AG04450 (cell line): Measurements from ENCODE around the gene TSPAN33. TPM values are rescaled to one million over a fixed set of nuclear protein-coding genes. Genes with fewer than 3 reads are reported as not detected.

ENCODE experiments used
- CTCF ChIA-PET: fragments of 300-600, 350-600 bp; formaldehyde crosslinking; extraction: SDS; loops from one replicate; lab custom pipeline; 2022; ENCODE audit warnings: antibody characterized with exemption, inconsistent platforms; lab: Charles Lee
- POLR2A ChIA-PET: fragments of 350-600 bp; formaldehyde crosslinking; extraction: SDS; loops from one replicate; lab custom pipeline; 2021; ENCODE audit warnings: antibody characterized with exemption, inconsistent platforms; lab: Yijun Ruan, JAX
- DNase-seq: peaks from one replicate; pipeline ENCODE4 v3.0.0-alpha.2; 2011; ENCODE audit warnings: low read depth, low spot score
- H3K27ac ChIP-seq: one replicate; pipeline ENCODE4 v1.5.1; 2012; ENCODE audit warnings: low read depth, low read length, control low read depth
- H3K27me3 ChIP-seq: one replicate; pipeline ENCODE4 v1.6.0; 2012; ENCODE audit warnings: low read length; ENCODE audit not compliant: control insufficient read depth, insufficient read depth
- H3K4me3 ChIP-seq: 2 replicates; pipeline ENCODE4 v1.5.1; 2011; ENCODE audit warnings: mild to moderate bottlenecking, low read depth, low read length, control low read depth
- H3K9me3 ChIP-seq: 2 replicates; pipeline ENCODE4 v1.5.1; 2012; ENCODE audit warnings: low read length; ENCODE audit not compliant: control insufficient read depth, insufficient read depth
- CTCF ChIP-seq: IDR thresholded peaks from 2 replicates; pipeline ENCODE4 v1.5.1; 2011; ENCODE audit warnings: low read depth, low read length, control low read depth, inconsistent platforms
- polyA minus RNA-seq: library from RNA; depleted of rRNA, polyadenylated mRNA; stranded (reverse); fragments of >200 nt; gene quantifications from 2 replicates; pipeline ENCODE4 v1.2.3, GENCODE V29; 2011; rRNA and poly(A)+ RNA removed
- polyA plus RNA-seq: library from polyadenylated mRNA; depleted of rRNA; stranded (reverse); fragments of >200 nt; gene quantifications from 2 replicates; pipeline ENCODE4 v1.2.3, GENCODE V29; 2011; rRNA removed

Gene TSPAN33
- polyA plus RNA-seq = 0.73 and 0.88 TPM in 2 replicates
- polyA minus RNA-seq = 0.69 and 1.1 TPM in 2 replicates

GRCh38 chr7:129144095-129144833 is at the start of gene TSPAN33:
Gene TSPAN33 (plus strand): TSS chr7:129144707. CDS start chr7:129144981, 274 bp downstream.
- CTCF ChIA-PET = interaction anchor here (1.7 kb wide), 1 partner anchor 20 kb away, joined by 8 read pairs; no protein-coding TSS in a partner anchor
- Histone ChIP-seq H3K9me3 (no peaks in the 10 kb centered on the region; the same call in 1 of the 2 replicates), H3K27ac (no peak within 1 kb of the TSS), H3K4me3 (peak within 1 kb of the TSS; percentile 57), H3K27me3 (peaks cover 52% of the 10 kb centered on the region)
- no peak for DNase-seq
- POLR2A ChIA-PET = interaction anchor here (0.6 kb wide), 1 partner anchor 62 kb away, joined by 7 read pairs; no protein-coding TSS in a partner anchor
- no peak for TF ChIP-seq CTCF

- CTCF ChIA-PET = no interaction called here
- no peak for TF ChIP-seq CTCF
- POLR2A ChIA-PET = interaction anchor here (0.6 kb wide), 1 partner anchor 136 kb away, joined by 4 read pairs; no protein-coding TSS in a partner anchor
Measured at GRCh38 chr7:129095258-129095657, 49.2 kb upstream of the TSPAN33 start.

GRCh38 chr7:129098409-129099084 is 46.0 kb upstream of the TSPAN33 start:
- CTCF ChIA-PET = interaction anchor here (1.4 kb wide), 1 partner anchor 65 kb away, joined by 4 read pairs; no protein-coding TSS in a partner anchor

More at GRCh38 chr7:129095258-129095657, 49.2 kb upstream of the TSPAN33 start:
- DNase-seq = no peak
- H3K27me3 ChIP-seq = peaks cover 10% of the 10 kb centered on the region
- no peak overlapping the region for H3K4me3 ChIP-seq
- H3K27ac ChIP-seq = no peak overlapping the region
- no peaks in the 10 kb centered on the region for H3K9me3 ChIP-seq

GRCh38 chr7:129100827-129101166 is 43.7 kb upstream of the TSPAN33 start:
- POLR2A ChIA-PET = interaction anchor here (0.6 kb wide), 1 partner anchor 475 kb away, joined by 3 read pairs; no protein-coding TSS in a partner anchor
- Histone ChIP-seq H3K27ac (no peak overlapping the region), H3K4me3 (no peak overlapping the region), H3K9me3 (no peaks in the 10 kb centered on the region), H3K27me3 (peaks cover 23% of the 10 kb centered on the region)
- no peak for DNase-seq
- no peak for TF ChIP-seq CTCF
- CTCF ChIA-PET = interaction anchor here (1.1 to 2.6 kb wide), 2 partner anchors 9 kb away, joined by 4 to 26 read pairs; no protein-coding TSS in a partner anchor

More at GRCh38 chr7:129098409-129099084, 46.0 kb upstream of the TSPAN33 start:
- H3K9me3 ChIP-seq = no peaks in the 10 kb centered on the region
- peaks cover 20% of the 10 kb centered on the region for H3K27me3 ChIP-seq
- POLR2A ChIA-PET = interaction anchor here (0.7 kb wide), 1 partner anchor 15 kb away, joined by 3 read pairs; no protein-coding TSS in a partner anchor
- H3K4me3 ChIP-seq = no peak overlapping the region
- no peak for DNase-seq
- no peak overlapping the region for H3K27ac ChIP-seq
- no peak for TF ChIP-seq CTCF
